ENCODE data around the gene GABRE. TPM values are rescaled to one million over a fixed set of nuclear protein-coding genes. Genes with fewer than 3 reads are reported as not detected.

The GABRE gene
- total RNA-seq, 2 experiments from 2014 or later: not detected

GRCh38 chrX:151912221-151912620, 62.3 kb downstream of the GABRE start:
- H4K20me1 ChIP-seq (ENCODE audit: insufficient read depth, low read length): no peaks in the 10 kb centered on the region
- H3K9me3 ChIP-seq (ENCODE audit: low read length): no peaks in the 10 kb centered on the region
- no TSS peak for BruUV-seq (replicated peaks)
- H3K79me2 ChIP-seq (ENCODE audit: insufficient read depth, low read depth, low read length): no peaks in the 10 kb centered on the region
- CTCF ChIA-PET (ENCODE audit: unreplicated experiment): no interaction called here
- no peaks in the 10 kb centered on the region for H3K9me2 ChIP-seq (ENCODE audit: insufficient read depth, low read length)
- no peaks in the 10 kb centered on the region for H3K4me1 ChIP-seq (ENCODE audit: insufficient read depth, low read length, poor library complexity, severe bottlenecking)
- POLR2A ChIA-PET: no interaction called here
- H2AFZ ChIP-seq (ENCODE audit: low read length): no peak overlapping the region
- no peaks in the 10 kb centered on the region for H3K36me3 ChIP-seq (ENCODE audit: insufficient read depth, low read length)
- no peak overlapping the region for H3K4me3 ChIP-seq (ENCODE audit: low read depth, low read length, poor library complexity, severe bottlenecking)
- no peak for TF ChIP-seq EZH2phosphoT487 (IDR thresholded peaks at IDR 0.05; ENCODE audit: borderline replicate concordance, low read depth, low read length)
- no peak for TF ChIP-seq CTCF (conservative IDR thresholded peaks at IDR 0.05; ENCODE audit: low read length)
- no peak overlapping the region for H3K4me2 ChIP-seq (ENCODE audit: low read length)
- no peak overlapping the region for H3K27ac ChIP-seq (ENCODE audit: low read depth, low read length, poor library complexity, severe bottlenecking)
- DNase-seq (ENCODE audit: low spot score): no peak
- intact Hi-C loops (cut with micrococcal nuclease; ENCODE audit: unreplicated experiment): no loop called here

GRCh38 chrX:151904989-151905388, 69.5 kb downstream of the GABRE start:
- Histone ChIP-seq H2AFZ (ENCODE audit: low read length) (no peak overlapping the region), H3K9me2 (ENCODE audit: insufficient read depth, low read length) (no peaks in the 10 kb centered on the region), H3K36me3 (ENCODE audit: insufficient read depth, low read length) (no peaks in the 10 kb centered on the region), H3K4me2 (ENCODE audit: low read length) (no peak overlapping the region), H3K9me3 (ENCODE audit: low read length) (no peaks in the 10 kb centered on the region), H3K4me3 (ENCODE audit: low read depth, low read length, poor library complexity, severe bottlenecking) (no peak overlapping the region), H3K79me2 (ENCODE audit: insufficient read depth, low read depth, low read length) (no peaks in the 10 kb centered on the region), H3K27ac (ENCODE audit: low read depth, low read length, poor library complexity, severe bottlenecking) (no peak overlapping the region), H4K20me1 (ENCODE audit: insufficient read depth, low read length) (no peaks in the 10 kb centered on the region), H3K4me1 (ENCODE audit: insufficient read depth, low read length, poor library complexity, severe bottlenecking) (no peaks in the 10 kb centered on the region)
- ChIA-PET CTCF (ENCODE audit: unreplicated experiment) (no interaction called here), POLR2A (no interaction called here)
- DNase-seq (ENCODE audit: low spot score): no peak
- BruUV-seq (replicated peaks): no TSS peak
- intact Hi-C loops (cut with micrococcal nuclease; ENCODE audit: unreplicated experiment): no loop called here
- no peak for TF ChIP-seq EZH2phosphoT487 (IDR thresholded peaks at IDR 0.05; ENCODE audit: borderline replicate concordance, low read depth, low read length)

Small RNA genes within 50 kb of the gene (microRNA-seq; reads per million reads assigned to microRNA genes)
- gene MIR224 (ENCODE audit: borderline replicate concordance) (not detected), gene MIR452 (ENCODE audit: borderline replicate concordance) (not detected)

Other genes starting within 250 kb of the GABRE start
- not detected in 2 replicates for gene CNGA2, start 239.9 kb downstream of the GABRE start, total RNA-seq (2014; rRNA removed; shearing (Covaris generic))
- gene CNGA2, start 239.9 kb downstream of the GABRE start, total RNA-seq (2022): not detected in 2 replicates
- gene MAGEA4, start 61.8 kb downstream of the GABRE start, total RNA-seq (2014; rRNA removed; shearing (Covaris generic)): not detected in 2 replicates
- gene MAGEA4, start 61.8 kb downstream of the GABRE start, total RNA-seq (2022): not detected in 2 replicates
- gene MAGEA10, start 163.9 kb upstream of the GABRE start, total RNA-seq (2014; rRNA removed; shearing (Covaris generic)): not detected in 2 replicates
- gene MAGEA10, start 163.9 kb upstream of the GABRE start, total RNA-seq (2022): not detected in 2 replicates